ENCODE measurements around the gene SLC25A13.

Gene SLC25A13

GRCh38 chr7:96241855-96242254 is 80.0 kb downstream of the SLC25A13 start:
- no peak for DNase-seq (ENCODE audit: low read depth)

- no peak for DNase-seq (ENCODE audit: low read depth)
Measured at GRCh38 chr7:96238976-96239766, 82.7 kb downstream of the SLC25A13 start.

- no peak for DNase-seq (ENCODE audit: low read depth)
Measured at GRCh38 chr7:96238474-96238873, 83.4 kb downstream of the SLC25A13 start.

GRCh38 chr7:96237040-96237439 is 84.9 kb downstream of the SLC25A13 start:
- DNase-seq (ENCODE audit: low read depth) = no peak

- no peak for DNase-seq (ENCODE audit: low read depth)
Measured at GRCh38 chr7:96236198-96237039, 85.5 kb downstream of the SLC25A13 start.

GRCh38 chr7:96235281-96235680 is 86.6 kb downstream of the SLC25A13 start:
- DNase-seq (ENCODE audit: low read depth) = no peak

- no peak for DNase-seq (ENCODE audit: low read depth)
Measured at GRCh38 chr7:96233528-96234154, 88.3 kb downstream of the SLC25A13 start.

- no peak for DNase-seq (ENCODE audit: low read depth)
Measured at GRCh38 chr7:96233084-96233483, 88.8 kb downstream of the SLC25A13 start.

GRCh38 chr7:96228760-96229159 is 93.1 kb downstream of the SLC25A13 start:
- DNase-seq (ENCODE audit: low read depth) = no peak

GRCh38 chr7:96225251-96225650 is 96.6 kb downstream of the SLC25A13 start:
- no peak for DNase-seq (ENCODE audit: low read depth)

GRCh38 chr7:96224685-96225084 is 97.2 kb downstream of the SLC25A13 start:
- no peak for DNase-seq (ENCODE audit: low read depth)

GRCh38 chr7:96224073-96224472 is 97.8 kb downstream of the SLC25A13 start:
- no peak for DNase-seq (ENCODE audit: low read depth)

- no peak for DNase-seq (ENCODE audit: low read depth)
Measured at GRCh38 chr7:96221888-96222287, 100.0 kb downstream of the SLC25A13 start.

GRCh38 chr7:96219378-96220130 is 102.3 kb downstream of the SLC25A13 start:
- DNase-seq (ENCODE audit: low read depth) = no peak

- DNase-seq (ENCODE audit: low read depth) = no peak
Measured at GRCh38 chr7:96218664-96219243, 103.1 kb downstream of the SLC25A13 start.

GRCh38 chr7:96217147-96217546 is 104.8 kb downstream of the SLC25A13 start:
- DNase-seq (ENCODE audit: low read depth) = no peak

- DNase-seq (ENCODE audit: low read depth) = no peak
Measured at GRCh38 chr7:96216373-96216772, 105.5 kb downstream of the SLC25A13 start.

GRCh38 chr7:96212474-96212873 is 109.4 kb downstream of the SLC25A13 start:
- DNase-seq (ENCODE audit: low read depth) = no peak

- no peak for DNase-seq (ENCODE audit: low read depth)
Measured at GRCh38 chr7:96211954-96212353, 109.9 kb downstream of the SLC25A13 start.

GRCh38 chr7:96205665-96206064 is 116.2 kb downstream of the SLC25A13 start:
- DNase-seq (ENCODE audit: low read depth) = no peak

GRCh38 chr7:96204601-96205000 is 117.3 kb downstream of the SLC25A13 start:
- no peak for DNase-seq (ENCODE audit: low read depth)

- no peak for DNase-seq (ENCODE audit: low read depth)
Measured at GRCh38 chr7:96203786-96204185, 118.1 kb downstream of the SLC25A13 start.
